GM12878 (cell line): Measurements from ENCODE around the gene APOBEC3C. TPM values are rescaled to one million over a fixed set of nuclear protein-coding genes. Genes with fewer than 3 reads are reported as not detected.

Source experiments
- ATAC-seq: fragments of 200-7000 bp; cut with Tn5 transposase; 3 replicates; pipeline ENCODE4 v1.9.1; 2020; ENCODE audit warnings: mild to moderate bottlenecking, moderate library complexity
- BruUV-seq: library from RNA; stranded (reverse); fragments of 400-500 nt; replicated peaks from 2 replicates; lab custom pipeline; 2021; lab: Mats Ljungman, UMichigan
- CTCF ChIA-PET: fragments of 300-600 bp; sonication (Branson Sonifier 250); formaldehyde crosslinking; extraction: SDS; loops from one replicate; lab custom pipeline; 2021; ENCODE audit warnings: inconsistent platforms; lab: Yijun Ruan, JAX
- POLR2A ChIA-PET: fragments of 350-600 bp; formaldehyde crosslinking; extraction: SDS; loops from one replicate; lab custom pipeline; 2021; ENCODE audit warnings: inconsistent platforms; lab: Charles Lee
- RAD21 ChIA-PET: fragments of 300-600 bp; sonication (Branson Sonifier 250); formaldehyde crosslinking; loops from one replicate; lab custom pipeline; 2023; ENCODE audit warnings: antibody characterized with exemption; ENCODE audit not compliant: unreplicated experiment; lab: Charles Lee
- SMC1A ChIA-PET: fragments of 300-600 bp; sonication (Branson Sonifier 250); formaldehyde crosslinking; loops from one replicate; lab custom pipeline; 2023; ENCODE audit not compliant: unreplicated experiment, uncharacterized antibody; lab: Charles Lee
- DNase-seq: peaks from one replicate; pipeline ENCODE4 v3.0.0-alpha.2; 2011; ENCODE audit warnings: low read depth, low spot score
- FAIRE-seq: peaks from 3 replicates; lab custom pipeline; 2011; peaks lifted over from hg19 to GRCh38; lab: Jason Lieb, UNC
- H2AFZ ChIP-seq: 2 replicates; pipeline ENCODE4 v1.6.0; 2011; ENCODE audit warnings: low read depth, low read length, control low read depth; ENCODE audit not compliant: control insufficient read depth
- H3K27ac ChIP-seq: 2 replicates; pipeline ENCODE4 v1.5.1; 2011; ENCODE audit warnings: control low read depth; ENCODE audit not compliant: control insufficient read depth, insufficient read depth
- H3K27me3 ChIP-seq, 2 experiments: replicated peaks in 1 of 2; 2 replicates each; pipeline versions ENCODE4 v1.6.0 to v1.6.1; 2011; ENCODE audit warnings: low read length in 1 of 2; ENCODE audit not compliant: control insufficient read depth in 2 of 2, insufficient read depth in 2 of 2
- H3K36me3 ChIP-seq, 2 experiments: 2 replicates each; pipeline ENCODE4 v1.5.1; 2011; ENCODE audit warnings: low read length in 1 of 2; ENCODE audit not compliant: control insufficient read depth in 2 of 2, insufficient read depth in 2 of 2
- H3K4me1 ChIP-seq: 2 replicates; pipeline ENCODE4 v1.6.1; 2011; ENCODE audit warnings: mild to moderate bottlenecking, low read length, moderate library complexity, mixed read lengths; ENCODE audit not compliant: control insufficient read depth, insufficient read depth
- H3K4me2 ChIP-seq: 2 replicates; pipeline ENCODE4 v1.6.0; 2011; ENCODE audit warnings: control low read depth; ENCODE audit not compliant: control insufficient read depth, insufficient read depth
- H3K4me3 ChIP-seq: fragments of 200-600 bp; sonication (generic); 2 replicates; pipeline ENCODE4 v1.5.1; 2016
- H3K79me2 ChIP-seq: 2 replicates; pipeline ENCODE4 v1.6.0; 2011; ENCODE audit warnings: low read length; ENCODE audit not compliant: control insufficient read depth, insufficient read depth
- H3K9ac ChIP-seq: 2 replicates; pipeline ENCODE4 v1.8.0; 2011; ENCODE audit warnings: low read length, control low read depth, mixed read lengths; ENCODE audit not compliant: control insufficient read depth, insufficient read depth
- H3K9me3 ChIP-seq: replicated peaks from 3 replicates; pipeline ENCODE4 v1.5.1; 2011; ENCODE audit warnings: mild to moderate bottlenecking, low read length; ENCODE audit not compliant: control insufficient read depth, insufficient read depth
- H4K20me1 ChIP-seq: 2 replicates; pipeline ENCODE4 v1.6.0; 2011; ENCODE audit not compliant: control insufficient read depth, insufficient read depth
- ASH2L ChIP-seq: fragments of 300-600, 200-600 bp; sonication (generic); IDR thresholded peaks from 2 replicates; pipeline ENCODE4 v1.6.1; 2017; ENCODE audit warnings: low read depth, mild to moderate bottlenecking, borderline replicate concordance
- BHLHE40 ChIP-seq, 2 experiments: fragments of 450-650 bp in 1 of 2; IDR thresholded peaks; 2 replicates each; pipeline ENCODE4 v1.6.1; 2011 to 2017; ENCODE audit warnings: low read depth in 2 of 2, borderline replicate concordance in 1 of 2, improper control_type of control experiment in 1 of 2, low read length in 1 of 2, mild to moderate bottlenecking in 1 of 2
- CHD2 ChIP-seq: IDR thresholded peaks from 2 replicates; pipeline ENCODE4 v1.6.1; 2011; ENCODE audit warnings: low read depth, low read length, improper control_type of control experiment, borderline replicate concordance
- DPF2 ChIP-seq: fragments of 450-650 bp; IDR thresholded peaks from 2 replicates; pipeline ENCODE4 v1.6.1; 2017; ENCODE audit warnings: mild to moderate bottlenecking
- EED ChIP-seq: sonication (generic); IDR thresholded peaks from 2 replicates; pipeline ENCODE4 v1.6.1; 2016; ENCODE audit warnings: antibody characterized with exemption, low read depth
- IKZF1 ChIP-seq: fragments of 450-650 bp; conservative IDR thresholded peaks from 2 replicates; pipeline ENCODE4 v1.6.1; 2017; ENCODE audit warnings: antibody characterized with exemption, mild to moderate bottlenecking
- IKZF2 ChIP-seq, 2 experiments: fragments of 450-650 bp; IDR thresholded peaks; 2 replicates each; pipeline ENCODE4 v1.6.1; 2017; ENCODE audit warnings: mild to moderate bottlenecking in 2 of 2, moderate library complexity in 2 of 2
- MTA2 ChIP-seq: fragments of 450-650 bp; IDR thresholded peaks from 2 replicates; pipeline ENCODE4 v1.6.1; 2016; ENCODE audit warnings: low read depth, mild to moderate bottlenecking, moderate library complexity
- NBN ChIP-seq: fragments of 450-650 bp; IDR thresholded peaks from 2 replicates; pipeline ENCODE4 v1.6.1; 2016
- RAD21 ChIP-seq: IDR thresholded peaks from 2 replicates; pipeline ENCODE4 v1.6.1; 2011; ENCODE audit warnings: mild to moderate bottlenecking, low read depth, low read length, moderate library complexity; ENCODE audit not compliant: insufficient read depth
- RUNX3 ChIP-seq: IDR thresholded peaks from 2 replicates; pipeline ENCODE4 v1.6.1; 2012; ENCODE audit warnings: low read length, inconsistent platforms
- SIX5 ChIP-seq: IDR thresholded peaks from 2 replicates; pipeline ENCODE4 v1.6.1; 2011; ENCODE audit warnings: mild to moderate bottlenecking, low read depth, low read length, moderate library complexity; ENCODE audit not compliant: severe bottlenecking
- SMC3 ChIP-seq: IDR thresholded peaks from 2 replicates; pipeline ENCODE4 v1.6.1; 2011; ENCODE audit warnings: low read length, improper control_type of control experiment, borderline replicate concordance
- SRF ChIP-seq, 2 experiments: IDR thresholded peaks; 2 replicates each; pipeline ENCODE4 v1.6.1; 2011; ENCODE audit warnings: low read depth in 2 of 2, low read length in 2 of 2, mild to moderate bottlenecking in 1 of 2, moderate library complexity in 1 of 2
- SUZ12 ChIP-seq: fragments of 200-600 bp; sonication (generic); IDR thresholded peaks from one replicate; pipeline ENCODE4 v1.6.1; 2018; ENCODE audit warnings: antibody characterized with exemption, mild to moderate bottlenecking; ENCODE audit not compliant: unreplicated experiment
- ZNF274 ChIP-seq: IDR thresholded peaks from one replicate; pipeline ENCODE4 v1.8.0; 2011; ENCODE audit not compliant: insufficient read length, insufficient read depth
- WGBS: methylation state at CpG from one replicate; pipeline ENCODE4 v1.1.6; 2016; ENCODE audit warnings: low lambda C conversion rate; ENCODE audit not compliant: insufficient replicate concordance, insufficient coverage; ENCODE audit errors: missing lambda C conversion rate; 5-methylcytosine and 5-hydroxymethylcytosine counted together
- in situ Hi-C: fragments of 300-500 bp; cut with MboI; formaldehyde crosslinking; loops from 9 replicates; pipeline ENCODE4 v1.14.3; 2018; ENCODE audit warnings: mixed read lengths
- intact Hi-C: fragments of 100-400 bp; cut with micrococcal nuclease; formaldehyde crosslinking; loops from one replicate; pipeline ENCODE4 v1.14.2; 2022; ENCODE audit not compliant: unreplicated experiment
- polyA plus RNA-seq, 11 experiments: library from polyadenylated mRNA; depleted of rRNA in 4 of 11; unstranded in 6 of 11; stranded (reverse) in 5 of 11; fragments of >200 nt; fragmentation: Nextera tagmentation in 4 of 11; fragmentation: Illumina TruSeq in 1 of 11; extraction: Ambion mirVana in 4 of 11; extraction: Trizol in 1 of 11; gene quantifications; 1 replicate in 1 of 11; 2 replicates in 10 of 11; pipeline versions ENCODE4 v1.2.1 to v1.2.3, GENCODE V29; 2011 to 2016; ENCODE audit warnings: inconsistent platforms in 2 of 11, missing spikeins in 2 of 11, low read depth in 1 of 11
- total RNA-seq, 4 experiments: library from RNA; depleted of rRNA in 3 of 4; stranded (reverse); fragments of >200 nt in 3 of 4; fragmentation: Illumina TruSeq in 1 of 4; extraction: Trizol in 1 of 4; gene quantifications; 2 replicates each; pipeline versions ENCODE4 v1.2.1 to v1.2.3, GENCODE V29; 2013 to 2021
- TF ChIP-seq, protein P1 (sequence below): fragments of 450-650 bp; IDR thresholded peaks from 2 replicates; pipeline ENCODE4 v1.6.1; 2016; ENCODE audit warnings: mild to moderate bottlenecking
- TF ChIP-seq, protein P2 (sequence below): fragments of 450-650 bp; IDR thresholded peaks from 2 replicates; pipeline ENCODE4 v1.6.1; 2017; ENCODE audit warnings: mild to moderate bottlenecking, low read depth, inconsistent platforms; ENCODE audit not compliant: poor library complexity, severe bottlenecking
- TF ChIP-seq, protein P3 (sequence below): fragments of 150-350 bp; IDR thresholded peaks from 2 replicates; pipeline ENCODE4 v1.6.1; 2014; ENCODE audit warnings: mild to moderate bottlenecking, low read depth, low read length

APOBEC3C gene
- total and polyA plus RNA-seq, 10 of the 15 experiments (the other 5 are each of a cell fraction or from before 2014, with no cell fraction given), result 22.9 to 290 (median 156) TPM

DNA sequence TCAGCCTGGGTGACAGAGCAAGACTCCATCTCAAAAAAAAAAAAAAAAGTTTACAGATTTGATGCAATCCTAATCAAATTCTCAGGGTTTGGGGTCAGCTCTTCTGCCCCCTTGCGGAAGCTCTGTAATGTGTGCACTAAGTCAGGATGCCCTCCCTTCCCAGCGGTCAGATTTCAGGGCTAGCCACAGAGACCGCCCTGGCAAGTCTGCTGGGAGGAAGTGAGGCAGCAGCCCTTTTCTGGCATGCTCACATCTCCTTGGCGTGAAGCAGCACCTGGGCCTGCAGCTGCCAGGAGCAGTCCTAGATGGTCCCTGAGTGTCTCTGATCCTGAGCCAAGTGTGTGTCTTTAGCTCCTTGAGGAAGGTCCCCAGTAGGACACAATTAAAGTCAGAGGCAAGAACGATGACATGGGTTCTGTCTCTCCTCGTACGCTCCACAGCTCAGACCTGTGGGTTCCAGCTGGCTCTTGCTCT, 10.9 kb upstream of the APOBEC3C start:
- H3K4me2 ChIP-seq, result peak overlapping the region; percentile 36
- no peak overlapping the region for H3K27ac ChIP-seq
- intact Hi-C loops (loop anchor here (1.0 to 5.0 kb wide), 4 partner anchors 30 to 234 kb away; no protein-coding TSS in a partner anchor), in situ Hi-C loops (loop anchor here (5.0 kb wide), 1 partner anchor 131 kb away; the partner anchor contains the start of gene CBX6)
- no TSS peak for BruUV-seq
- no peak overlapping the region for H3K4me3 ChIP-seq
- no peaks in the 10 kb centered on the region for H3K36me3 ChIP-seq
- 5% methylated on average over 7 of the region's 7 CpGs for WGBS
- no peak overlapping the region for H3K9ac ChIP-seq
- H3K79me2 ChIP-seq, result no peaks in the 10 kb centered on the region
- H4K20me1 ChIP-seq, result no peaks in the 10 kb centered on the region
- H3K27me3 ChIP-seq, result no peaks in the 10 kb centered on the region
- peaks cover 7% of the 10 kb centered on the region for H3K4me1 ChIP-seq
- no peaks in the 10 kb centered on the region; the same call in 2 of the 3 replicates for H3K9me3 ChIP-seq
- ChIA-PET SMC1A (interaction anchor here (0.5 to 7.4 kb wide), 31 partner anchors 10 to 302 kb away, joined by 3 to 83 read pairs (median 4); partner anchors contain the start of genes APOBEC3B, APOBEC3D and CBX6), RAD21 (interaction anchor here (0.6 to 5.3 kb wide), 26 partner anchors 13 to 308 kb away, joined by 3 to 93 read pairs (median 4); partner anchors contain the start of genes APOBEC3B, APOBEC3H and CBX6), CTCF (interaction anchor here (0.6 to 9.8 kb wide), 39 partner anchors 9 to 950 kb away, joined by 3 to 192 read pairs (median 5); partner anchors contain the start of genes APOBEC3B, APOBEC3D and CBX6), POLR2A (interaction anchor here (0.7 to 2.0 kb wide), 2 partner anchors 18 to 133 kb away, joined by 7 to 16 read pairs; partner anchors contain the start of gene APOBEC3D)
- FAIRE-seq, result peak; percentile 83
- ATAC-seq, result peak; percentile 99
- DNase-seq, result peak; percentile 81
- peak overlapping the region; percentile 53 for H2AFZ ChIP-seq
- peak; percentile 70 for TF ChIP-seq IKZF1
- TF ChIP-seq NBN, result peak; percentile 57; the same call in 1 of the 2 replicates
- TF ChIP-seq SRF (IDR thresholded peaks at IDR 0.05; ENCODE audit: low read depth in 2 of 2, low read length in 2 of 2), result peak; percentile 88 to 91
- TF ChIP-seq, protein P1, sequence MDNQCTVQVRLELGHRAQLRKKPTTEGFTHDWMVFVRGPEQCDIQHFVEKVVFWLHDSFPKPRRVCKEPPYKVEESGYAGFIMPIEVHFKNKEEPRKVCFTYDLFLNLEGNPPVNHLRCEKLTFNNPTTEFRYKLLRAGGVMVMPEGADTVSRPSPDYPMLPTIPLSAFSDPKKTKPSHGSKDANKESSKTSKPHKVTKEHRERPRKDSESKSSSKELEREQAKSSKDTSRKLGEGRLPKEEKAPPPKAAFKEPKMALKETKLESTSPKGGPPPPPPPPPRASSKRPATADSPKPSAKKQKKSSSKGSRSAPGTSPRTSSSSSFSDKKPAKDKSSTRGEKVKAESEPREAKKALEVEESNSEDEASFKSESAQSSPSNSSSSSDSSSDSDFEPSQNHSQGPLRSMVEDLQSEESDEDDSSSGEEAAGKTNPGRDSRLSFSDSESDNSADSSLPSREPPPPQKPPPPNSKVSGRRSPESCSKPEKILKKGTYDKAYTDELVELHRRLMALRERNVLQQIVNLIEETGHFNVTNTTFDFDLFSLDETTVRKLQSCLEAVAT, result peak; percentile 71
- TF ChIP-seq, protein P2, sequence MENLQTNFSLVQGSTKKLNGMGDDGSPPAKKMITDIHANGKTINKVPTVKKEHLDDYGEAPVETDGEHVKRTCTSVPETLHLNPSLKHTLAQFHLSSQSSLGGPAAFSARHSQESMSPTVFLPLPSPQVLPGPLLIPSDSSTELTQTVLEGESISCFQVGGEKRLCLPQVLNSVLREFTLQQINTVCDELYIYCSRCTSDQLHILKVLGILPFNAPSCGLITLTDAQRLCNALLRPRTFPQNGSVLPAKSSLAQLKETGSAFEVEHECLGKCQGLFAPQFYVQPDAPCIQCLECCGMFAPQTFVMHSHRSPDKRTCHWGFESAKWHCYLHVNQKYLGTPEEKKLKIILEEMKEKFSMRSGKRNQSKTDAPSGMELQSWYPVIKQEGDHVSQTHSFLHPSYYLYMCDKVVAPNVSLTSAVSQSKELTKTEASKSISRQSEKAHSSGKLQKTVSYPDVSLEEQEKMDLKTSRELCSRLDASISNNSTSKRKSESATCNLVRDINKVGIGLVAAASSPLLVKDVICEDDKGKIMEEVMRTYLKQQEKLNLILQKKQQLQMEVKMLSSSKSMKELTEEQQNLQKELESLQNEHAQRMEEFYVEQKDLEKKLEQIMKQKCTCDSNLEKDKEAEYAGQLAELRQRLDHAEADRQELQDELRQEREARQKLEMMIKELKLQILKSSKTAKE, result peak; percentile 44
- TF ChIP-seq SUZ12, result no peak
- peak; percentile 67 to 75 for TF ChIP-seq IKZF2 (IDR thresholded peaks at IDR 0.05)
- TF ChIP-seq, protein P3, sequence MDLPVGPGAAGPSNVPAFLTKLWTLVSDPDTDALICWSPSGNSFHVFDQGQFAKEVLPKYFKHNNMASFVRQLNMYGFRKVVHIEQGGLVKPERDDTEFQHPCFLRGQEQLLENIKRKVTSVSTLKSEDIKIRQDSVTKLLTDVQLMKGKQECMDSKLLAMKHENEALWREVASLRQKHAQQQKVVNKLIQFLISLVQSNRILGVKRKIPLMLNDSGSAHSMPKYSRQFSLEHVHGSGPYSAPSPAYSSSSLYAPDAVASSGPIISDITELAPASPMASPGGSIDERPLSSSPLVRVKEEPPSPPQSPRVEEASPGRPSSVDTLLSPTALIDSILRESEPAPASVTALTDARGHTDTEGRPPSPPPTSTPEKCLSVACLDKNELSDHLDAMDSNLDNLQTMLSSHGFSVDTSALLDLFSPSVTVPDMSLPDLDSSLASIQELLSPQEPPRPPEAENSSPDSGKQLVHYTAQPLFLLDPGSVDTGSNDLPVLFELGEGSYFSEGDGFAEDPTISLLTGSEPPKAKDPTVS, result no peak
- TF ChIP-seq CHD2, result 0 out of 2 replicates have a peak, but pooled peaks have one; percentile 12
- TF ChIP-seq ZNF274, result no peak
- TF ChIP-seq DPF2, result peak; percentile 49; the same call in 1 of the 2 replicates
- no peak for TF ChIP-seq SIX5
- peak in 1 of 2 experiments; percentile 57; a peak in 1 of 4 replicates for TF ChIP-seq BHLHE40 (IDR thresholded peaks at IDR 0.05; ENCODE audit: borderline replicate concordance in 1 of 2, low read depth in 2 of 2, low read length in 1 of 2)
- TF ChIP-seq RUNX3, result peak; percentile 86
- TF ChIP-seq SMC3, result peak; percentile 91
- TF ChIP-seq RAD21, result peak; percentile 74
- peak; percentile 40; the same call in 1 of the 2 replicates for TF ChIP-seq MTA2
- peak; percentile 69 for TF ChIP-seq EED
- TF ChIP-seq ASH2L, result no peak
